Endothelial cell (in vitro differentiated cells): Measurements from ENCODE around the gene ITPRID1. TPM values are rescaled to one million over a fixed set of nuclear protein-coding genes. Genes with fewer than 3 reads are reported as not detected.

Experiments used
- DNase-seq: peaks from one replicate; pipeline ENCODE4 v3.0.0; 2021; ENCODE audit warnings: low spot score
- H3K27ac Mint-ChIP-seq: one replicate; pipeline ENCODE4 v1.8.0; 2021; ENCODE audit warnings: mixed read lengths, inconsistent platforms; ENCODE audit not compliant: unreplicated experiment
- H3K27me3 Mint-ChIP-seq: one replicate; pipeline ENCODE4 v1.8.0; 2021; ENCODE audit warnings: mild to moderate bottlenecking, moderate library complexity, mixed read lengths, inconsistent platforms; ENCODE audit not compliant: unreplicated experiment
- H3K36me3 Mint-ChIP-seq: one replicate; pipeline ENCODE4 v1.8.0; 2021; ENCODE audit warnings: mild to moderate bottlenecking, low read depth, mixed read lengths, inconsistent platforms; ENCODE audit not compliant: unreplicated experiment
- H3K4me1 Mint-ChIP-seq: one replicate; pipeline ENCODE4 v1.8.0; 2021; ENCODE audit warnings: mild to moderate bottlenecking, mixed read lengths, inconsistent platforms; ENCODE audit not compliant: unreplicated experiment
- H3K4me3 Mint-ChIP-seq: one replicate; pipeline ENCODE4 v1.8.0; 2021; ENCODE audit warnings: mild to moderate bottlenecking, mixed read lengths, inconsistent platforms; ENCODE audit not compliant: unreplicated experiment
- H3K9me3 Mint-ChIP-seq: one replicate; pipeline ENCODE4 v1.8.0; 2021; ENCODE audit warnings: mixed read lengths, inconsistent platforms; ENCODE audit not compliant: unreplicated experiment
- total RNA-seq: library from RNA; stranded (reverse); fragmentation: NEBNext Ultra II Directional; extraction: Animal tissue kit (Norgen Biotek cat#: 25700); gene quantifications from one replicate; pipeline ENCODE4 v1.2.1, GENCODE V29; 2021; ENCODE audit not compliant: unreplicated experiment
- TF ChIP-seq, protein P1 (sequence below): fragments of 200-600 bp; sonication (generic); IDR thresholded peaks from one replicate; pipeline ENCODE4 v1.5.0; 2021; ENCODE audit warnings: antibody characterized with exemption; ENCODE audit not compliant: unreplicated experiment

ITPRID1 gene
- total RNA-seq, 1 donor from 2014 or later, result not detected

GRCh38 chr7:31707089-31707488, 193.2 kb downstream of the ITPRID1 start:
- DNase-seq, result no peak
- Mint-ChIP-seq H3K4me1 (no peaks in the 10 kb centered on the region), H3K36me3 (no peaks in the 10 kb centered on the region), H3K9me3 (no peaks in the 10 kb centered on the region), H3K27me3 (no peaks in the 10 kb centered on the region), H3K27ac (no peak overlapping the region), H3K4me3 (no peak overlapping the region)
- TF ChIP-seq, protein P1, sequence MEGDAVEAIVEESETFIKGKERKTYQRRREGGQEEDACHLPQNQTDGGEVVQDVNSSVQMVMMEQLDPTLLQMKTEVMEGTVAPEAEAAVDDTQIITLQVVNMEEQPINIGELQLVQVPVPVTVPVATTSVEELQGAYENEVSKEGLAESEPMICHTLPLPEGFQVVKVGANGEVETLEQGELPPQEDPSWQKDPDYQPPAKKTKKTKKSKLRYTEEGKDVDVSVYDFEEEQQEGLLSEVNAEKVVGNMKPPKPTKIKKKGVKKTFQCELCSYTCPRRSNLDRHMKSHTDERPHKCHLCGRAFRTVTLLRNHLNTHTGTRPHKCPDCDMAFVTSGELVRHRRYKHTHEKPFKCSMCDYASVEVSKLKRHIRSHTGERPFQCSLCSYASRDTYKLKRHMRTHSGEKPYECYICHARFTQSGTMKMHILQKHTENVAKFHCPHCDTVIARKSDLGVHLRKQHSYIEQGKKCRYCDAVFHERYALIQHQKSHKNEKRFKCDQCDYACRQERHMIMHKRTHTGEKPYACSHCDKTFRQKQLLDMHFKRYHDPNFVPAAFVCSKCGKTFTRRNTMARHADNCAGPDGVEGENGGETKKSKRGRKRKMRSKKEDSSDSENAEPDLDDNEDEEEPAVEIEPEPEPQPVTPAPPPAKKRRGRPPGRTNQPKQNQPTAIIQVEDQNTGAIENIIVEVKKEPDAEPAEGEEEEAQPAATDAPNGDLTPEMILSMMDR, result no peak

Other genes with a start within 250 kb of the ITPRID1 start
- gene NEUROD6, start 173.4 kb upstream of the ITPRID1 start, total RNA-seq, result not detected
- 0.36 TPM for gene PPP1R17, start 173.1 kb downstream of the ITPRID1 start, total RNA-seq